GM18499 (cell line): ENCODE measurements around the gene RMND5A.

Experiments
- ATAC-seq: cut with Tn5 transposase; IDR thresholded peaks from one replicate; pipeline ENCODE4 v1.9.1; 2021; ENCODE audit warnings: moderate number of reproducible peaks; ENCODE audit not compliant: insufficient read depth, unreplicated experiment

RMND5A gene

GRCh38 chr2:86719637-86720539, at the start of gene RMND5A:
Gene RMND5A (plus strand): TSS chr2:86720291. CDS start chr2:86720668, 377 bp downstream.
- ATAC-seq, result peak; percentile 83

GRCh38 chr2:86671337-86671981, 48.6 kb upstream of the RMND5A start:
- no peak for ATAC-seq

- ATAC-seq, result no peak
These were observed 48.0 kb upstream of the RMND5A start for GRCh38 chr2:86672027-86672545.

GRCh38 chr2:86673011-86673410, 47.1 kb upstream of the RMND5A start:
- ATAC-seq, result no peak

- ATAC-seq, result no peak
These were observed 46.0 kb upstream of the RMND5A start for GRCh38 chr2:86673986-86674670.

GRCh38 chr2:86675104-86675503, 45.0 kb upstream of the RMND5A start:
- no peak for ATAC-seq

- ATAC-seq, result no peak
These were observed 44.5 kb upstream of the RMND5A start for GRCh38 chr2:86675511-86676015.

GRCh38 chr2:86677816-86678215, 42.3 kb upstream of the RMND5A start:
- ATAC-seq, result no peak

GRCh38 chr2:86679036-86679435, 41.1 kb upstream of the RMND5A start:
- no peak for ATAC-seq

GRCh38 chr2:86685351-86685750, 34.7 kb upstream of the RMND5A start:
- ATAC-seq, result no peak

- no peak for ATAC-seq
These were observed 33.6 kb upstream of the RMND5A start for GRCh38 chr2:86686460-86686859.

- no peak for ATAC-seq
These were observed 33.2 kb upstream of the RMND5A start for GRCh38 chr2:86686905-86687304.

GRCh38 chr2:86695053-86695691, 24.9 kb upstream of the RMND5A start:
- no peak for ATAC-seq

- ATAC-seq, result no peak
These were observed 22.5 kb upstream of the RMND5A start for GRCh38 chr2:86697551-86698104.

- no peak for ATAC-seq
These were observed 19.4 kb upstream of the RMND5A start for GRCh38 chr2:86700690-86701089.

GRCh38 chr2:86703704-86704361, 16.3 kb upstream of the RMND5A start:
- no peak for ATAC-seq

GRCh38 chr2:86704459-86704971, 15.6 kb upstream of the RMND5A start:
- ATAC-seq, result no peak

- no peak for ATAC-seq
These were observed 13.9 kb upstream of the RMND5A start for GRCh38 chr2:86706220-86706619.

- ATAC-seq, result no peak
These were observed 13.2 kb upstream of the RMND5A start for GRCh38 chr2:86706935-86707334.
